ENCODE data around the gene LIN28B.

Gene LIN28B

GRCh38 chr6:104908031-104908887 is 48.6 kb upstream of the LIN28B start:
- no peak overlapping the region for H3K27ac ChIP-seq (ENCODE audit: extremely low read depth, low read depth, low read length)
- H3K4me3 ChIP-seq (ENCODE audit: low read depth, low read length) = no peak overlapping the region
- no peak for TF ChIP-seq ZNF670 (tag by site-specific recombination; IDR thresholded peaks at IDR 0.05; ENCODE audit: low read depth)
- no peaks in the 10 kb centered on the region for H3K36me3 ChIP-seq (ENCODE audit: control insufficient read depth in 2 of 2, insufficient read depth in 1 of 2, low read length in 2 of 2)
- no peaks in the 10 kb centered on the region for H3K4me1 ChIP-seq (ENCODE audit: control insufficient read depth, insufficient read depth, low read length)
- ChIA-PET POLR2A (no interaction called here), CTCF (interaction anchor here (0.6 to 0.7 kb wide), 2 partner anchors 80 to 649 kb away, joined by 3 to 4 read pairs; no protein-coding TSS in a partner anchor)
- no peaks in the 10 kb centered on the region for H3K9me3 ChIP-seq (ENCODE audit: control insufficient read depth, insufficient read depth, low read depth, low read length)

DNA sequence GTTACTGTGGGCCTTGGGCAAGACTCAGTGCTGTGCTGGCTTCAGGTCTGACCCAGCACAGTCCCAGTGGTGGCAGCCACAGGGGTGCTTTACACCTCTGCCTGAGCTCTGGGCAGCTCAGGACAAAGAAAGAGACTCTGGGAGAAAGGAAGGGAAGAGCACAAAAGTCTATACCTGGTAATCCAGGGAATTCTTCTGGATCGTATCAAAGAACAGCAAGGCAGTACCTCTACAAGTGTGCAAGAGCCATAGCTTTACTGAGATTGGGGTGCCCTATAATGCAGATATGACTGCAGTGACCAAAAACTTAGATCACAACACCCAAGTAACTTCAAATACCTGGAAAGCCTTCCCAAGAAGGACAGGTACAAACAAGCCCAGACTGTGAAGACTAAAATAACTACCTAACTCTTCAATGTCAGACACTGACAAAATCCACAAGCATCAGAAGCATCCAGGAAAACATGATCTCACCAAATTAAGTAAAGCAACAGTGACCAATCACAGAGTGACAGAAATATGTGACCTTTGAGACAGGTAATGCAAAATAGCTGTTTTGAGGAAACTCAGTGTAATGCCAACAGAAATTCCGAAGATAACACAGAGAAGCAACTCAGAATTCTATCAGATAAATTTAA is 47.9 kb upstream of the LIN28B start:
- POLR2A ChIA-PET = no interaction called here
- no peak for TF ChIP-seq CTCF (tag by site-specific recombination; IDR thresholded peaks at IDR 0.05)
- no peak for TF ChIP-seq ZNF404 (tag by site-specific recombination; IDR thresholded peaks at IDR 0.05)
- TF ChIP-seq, protein P1, sequence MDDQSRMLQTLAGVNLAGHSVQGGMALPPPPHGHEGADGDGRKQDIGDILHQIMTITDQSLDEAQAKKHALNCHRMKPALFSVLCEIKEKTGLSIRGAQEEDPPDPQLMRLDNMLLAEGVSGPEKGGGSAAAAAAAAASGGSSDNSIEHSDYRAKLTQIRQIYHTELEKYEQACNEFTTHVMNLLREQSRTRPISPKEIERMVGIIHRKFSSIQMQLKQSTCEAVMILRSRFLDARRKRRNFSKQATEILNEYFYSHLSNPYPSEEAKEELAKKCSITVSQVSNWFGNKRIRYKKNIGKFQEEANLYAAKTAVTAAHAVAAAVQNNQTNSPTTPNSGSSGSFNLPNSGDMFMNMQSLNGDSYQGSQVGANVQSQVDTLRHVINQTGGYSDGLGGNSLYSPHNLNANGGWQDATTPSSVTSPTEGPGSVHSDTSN (CRISPR knock-in tag; IDR thresholded peaks at IDR 0.05) = no peak
- TF ChIP-seq ZNF777 (tag by site-specific recombination; IDR thresholded peaks at IDR 0.05; ENCODE audit: borderline replicate concordance) = no peak
- no peak for TF ChIP-seq YY2 (tag by site-specific recombination; IDR thresholded peaks at IDR 0.05)
- TF ChIP-seq ZNF677 (tag by site-specific recombination; IDR thresholded peaks at IDR 0.05) = no peak
- TF ChIP-seq, protein P2, sequence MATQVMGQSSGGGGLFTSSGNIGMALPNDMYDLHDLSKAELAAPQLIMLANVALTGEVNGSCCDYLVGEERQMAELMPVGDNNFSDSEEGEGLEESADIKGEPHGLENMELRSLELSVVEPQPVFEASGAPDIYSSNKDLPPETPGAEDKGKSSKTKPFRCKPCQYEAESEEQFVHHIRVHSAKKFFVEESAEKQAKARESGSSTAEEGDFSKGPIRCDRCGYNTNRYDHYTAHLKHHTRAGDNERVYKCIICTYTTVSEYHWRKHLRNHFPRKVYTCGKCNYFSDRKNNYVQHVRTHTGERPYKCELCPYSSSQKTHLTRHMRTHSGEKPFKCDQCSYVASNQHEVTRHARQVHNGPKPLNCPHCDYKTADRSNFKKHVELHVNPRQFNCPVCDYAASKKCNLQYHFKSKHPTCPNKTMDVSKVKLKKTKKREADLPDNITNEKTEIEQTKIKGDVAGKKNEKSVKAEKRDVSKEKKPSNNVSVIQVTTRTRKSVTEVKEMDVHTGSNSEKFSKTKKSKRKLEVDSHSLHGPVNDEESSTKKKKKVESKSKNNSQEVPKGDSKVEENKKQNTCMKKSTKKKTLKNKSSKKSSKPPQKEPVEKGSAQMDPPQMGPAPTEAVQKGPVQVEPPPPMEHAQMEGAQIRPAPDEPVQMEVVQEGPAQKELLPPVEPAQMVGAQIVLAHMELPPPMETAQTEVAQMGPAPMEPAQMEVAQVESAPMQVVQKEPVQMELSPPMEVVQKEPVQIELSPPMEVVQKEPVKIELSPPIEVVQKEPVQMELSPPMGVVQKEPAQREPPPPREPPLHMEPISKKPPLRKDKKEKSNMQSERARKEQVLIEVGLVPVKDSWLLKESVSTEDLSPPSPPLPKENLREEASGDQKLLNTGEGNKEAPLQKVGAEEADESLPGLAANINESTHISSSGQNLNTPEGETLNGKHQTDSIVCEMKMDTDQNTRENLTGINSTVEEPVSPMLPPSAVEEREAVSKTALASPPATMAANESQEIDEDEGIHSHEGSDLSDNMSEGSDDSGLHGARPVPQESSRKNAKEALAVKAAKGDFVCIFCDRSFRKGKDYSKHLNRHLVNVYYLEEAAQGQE (tag by site-specific recombination; IDR thresholded peaks at IDR 0.05) = no peak
- TF ChIP-seq ZNF473 (tag by site-specific recombination; IDR thresholded peaks at IDR 0.05) = no peak
- no peak overlapping the region for H3K4me3 ChIP-seq (ENCODE audit: low read depth, low read length)
- no peak overlapping the region for H3K27ac ChIP-seq (ENCODE audit: extremely low read depth, low read depth, low read length)
- H3K4me1 ChIP-seq (ENCODE audit: control insufficient read depth, insufficient read depth, low read length) = no peaks in the 10 kb centered on the region
- CTCF ChIA-PET = interaction anchor here (0.6 to 0.9 kb wide), 3 partner anchors 79 to 648 kb away, joined by 3 to 4 read pairs (median 3); no protein-coding TSS in a partner anchor
- no peaks in the 10 kb centered on the region for H3K9me3 ChIP-seq (ENCODE audit: control insufficient read depth, insufficient read depth, low read depth, low read length)
- no peaks in the 10 kb centered on the region for H3K36me3 ChIP-seq (ENCODE audit: control insufficient read depth in 2 of 2, insufficient read depth in 1 of 2, low read length in 2 of 2)

DNA sequence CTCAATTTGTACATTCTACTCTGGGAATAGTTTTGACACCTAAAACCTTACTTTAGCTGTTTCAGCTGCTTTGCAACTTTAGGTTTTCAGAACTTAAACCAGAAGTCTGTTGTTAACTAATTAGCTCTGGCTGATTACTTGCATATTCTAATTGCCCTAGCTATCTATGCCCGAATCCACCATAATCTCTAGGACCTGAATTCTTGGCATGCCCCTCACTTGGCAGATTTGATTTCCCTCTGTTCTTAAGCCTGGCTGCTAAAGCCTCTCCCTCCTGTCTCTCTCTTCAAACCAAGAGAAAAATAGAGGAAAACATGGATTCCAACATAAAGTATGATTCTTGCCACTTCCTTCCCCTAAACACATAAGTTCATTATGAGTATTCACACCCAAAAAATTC is 35.0 kb upstream of the LIN28B start:
- CTCF ChIA-PET = no interaction called here
- Histone ChIP-seq H3K27ac (ENCODE audit: extremely low read depth, low read depth, low read length) (no peak overlapping the region), H3K9me3 (ENCODE audit: control insufficient read depth, insufficient read depth, low read depth, low read length) (no peaks in the 10 kb centered on the region), H3K4me1 (ENCODE audit: control insufficient read depth, insufficient read depth, low read length) (no peaks in the 10 kb centered on the region), H3K4me3 (ENCODE audit: low read depth, low read length) (no peak overlapping the region), H3K36me3 (ENCODE audit: control insufficient read depth in 2 of 2, insufficient read depth in 1 of 2, low read length in 2 of 2) (no peaks in the 10 kb centered on the region)
- POLR2A ChIA-PET = no interaction called here
- TF ChIP-seq REPIN1 (tag by site-specific recombination; IDR thresholded peaks at IDR 0.05; ENCODE audit: low read depth) (no peak), MEIS1 (CRISPR knock-in tag; IDR thresholded peaks at IDR 0.05; ENCODE audit: borderline replicate concordance) (no peak), ZFP37 (tag by site-specific recombination; IDR thresholded peaks at IDR 0.05) (no peak), ZNF544 (tag by site-specific recombination; IDR thresholded peaks at IDR 0.05) (no peak), ZNF19 (tag by site-specific recombination; IDR thresholded peaks at IDR 0.05; ENCODE audit: low read depth) (no peak), ZNF626 (tag by site-specific recombination; IDR thresholded peaks at IDR 0.05) (no peak), KLF9 (tag by site-specific recombination; IDR thresholded peaks at IDR 0.05; ENCODE audit: low read depth) (no peak)
- TF ChIP-seq, protein P3, sequence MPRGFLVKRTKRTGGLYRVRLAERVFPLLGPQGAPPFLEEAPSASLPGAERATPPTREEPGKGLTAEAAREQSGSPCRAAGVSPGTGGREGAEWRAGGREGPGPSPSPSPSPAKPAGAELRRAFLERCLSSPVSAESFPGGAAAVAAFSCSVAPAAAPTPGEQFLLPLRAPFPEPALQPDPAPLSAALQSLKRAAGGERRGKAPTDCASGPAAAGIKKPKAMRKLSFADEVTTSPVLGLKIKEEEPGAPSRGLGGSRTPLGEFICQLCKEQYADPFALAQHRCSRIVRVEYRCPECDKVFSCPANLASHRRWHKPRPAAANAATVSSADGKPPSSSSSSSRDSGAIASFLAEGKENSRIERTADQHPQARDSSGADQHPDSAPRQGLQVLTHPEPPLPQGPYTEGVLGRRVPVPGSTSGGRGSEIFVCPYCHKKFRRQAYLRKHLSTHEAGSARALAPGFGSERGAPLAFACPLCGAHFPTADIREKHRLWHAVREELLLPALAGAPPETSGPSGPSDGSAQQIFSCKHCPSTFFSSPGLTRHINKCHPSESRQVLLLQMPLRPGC (tag by site-specific recombination; IDR thresholded peaks at IDR 0.05) = no peak

All from HEK293 (cell line).